NOMO-1 treated with DMSO at 0.1 percent for 48 hours (cell line): ENCODE data around the gene RHOD.
A peak's percentile ranks its signal among the peaks of the same experiment; 100 is the strongest.

Experiments
- DNase-seq: peaks from one replicate; lab custom pipeline; 2025; ENCODE audit not compliant: unreplicated experiment; lab: John Stamatoyannopoulos, UW

Gene RHOD

DNA sequence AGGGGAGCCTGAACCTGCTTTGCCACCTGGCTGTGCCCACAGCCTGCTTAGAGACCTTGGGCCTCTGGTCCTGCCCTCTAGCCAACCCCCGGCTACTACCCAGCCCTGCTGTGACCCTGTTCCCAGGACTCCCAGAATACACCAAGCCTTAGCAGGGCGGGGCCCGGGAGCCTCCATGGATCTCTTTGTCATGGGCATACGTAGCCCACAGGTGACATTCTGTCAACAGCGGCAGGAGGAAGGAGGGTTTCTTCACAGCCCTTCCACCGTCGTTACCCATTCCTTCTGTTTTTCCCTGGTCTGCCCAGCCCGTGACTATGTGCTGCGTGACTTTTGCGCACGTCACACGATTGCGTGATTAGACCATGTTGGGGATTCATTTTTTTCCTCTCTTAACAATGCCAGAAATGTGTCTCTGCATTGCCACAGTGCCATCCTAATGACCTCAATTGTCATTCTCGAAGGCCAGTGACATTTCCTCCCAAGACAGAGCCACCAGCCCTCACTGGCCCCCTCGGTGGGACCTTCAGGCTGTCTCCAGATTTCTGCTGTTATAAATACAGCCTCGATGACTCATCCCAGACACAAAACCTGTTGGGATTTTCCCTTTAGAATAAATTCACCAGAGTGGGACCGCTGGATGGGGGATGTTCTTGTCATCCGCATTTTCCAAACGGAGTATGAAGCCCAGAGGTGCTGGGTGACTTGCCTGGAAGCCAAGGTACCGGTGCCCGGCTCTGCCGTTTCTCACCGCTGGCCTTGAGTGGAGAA lies 24.7 kb upstream of the RHOD start:
- DNase-seq = no peak

DNA sequence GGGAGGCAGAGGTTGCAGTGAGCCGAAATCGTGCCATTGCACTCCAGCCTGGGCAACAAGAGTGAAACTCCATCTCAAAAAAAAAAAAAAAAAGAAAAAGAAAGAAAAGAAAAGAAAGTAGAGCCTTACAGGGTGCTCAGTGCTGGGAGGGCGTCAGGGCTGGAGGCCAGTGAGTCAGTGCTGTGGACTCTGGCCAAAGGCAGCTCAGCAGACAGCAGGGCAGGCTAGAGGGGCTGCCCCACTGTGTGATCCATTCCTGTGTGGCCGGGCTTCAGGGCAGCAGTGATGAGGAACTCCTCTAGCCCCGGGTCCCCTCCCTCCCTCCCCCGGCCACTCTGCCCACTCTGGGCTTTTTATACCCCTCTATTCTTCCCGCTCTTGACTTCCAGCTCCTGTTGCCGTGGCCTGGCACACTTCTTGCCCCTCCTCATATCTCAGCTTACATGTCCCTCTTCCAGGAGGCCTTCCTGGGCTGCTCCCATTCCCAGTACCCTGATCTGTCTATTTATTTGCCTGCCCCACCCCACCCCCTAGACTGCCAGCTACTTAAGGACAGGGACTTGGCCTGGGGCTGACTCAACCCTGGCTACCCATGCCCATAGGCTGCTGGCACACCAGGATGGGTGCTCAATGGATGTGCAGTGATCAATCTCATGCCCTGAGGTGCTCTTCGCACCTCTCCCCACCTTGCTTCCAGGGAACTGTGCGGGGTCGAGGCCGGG lies 23.7 kb upstream of the RHOD start:
- DNase-seq = no peak

DNA sequence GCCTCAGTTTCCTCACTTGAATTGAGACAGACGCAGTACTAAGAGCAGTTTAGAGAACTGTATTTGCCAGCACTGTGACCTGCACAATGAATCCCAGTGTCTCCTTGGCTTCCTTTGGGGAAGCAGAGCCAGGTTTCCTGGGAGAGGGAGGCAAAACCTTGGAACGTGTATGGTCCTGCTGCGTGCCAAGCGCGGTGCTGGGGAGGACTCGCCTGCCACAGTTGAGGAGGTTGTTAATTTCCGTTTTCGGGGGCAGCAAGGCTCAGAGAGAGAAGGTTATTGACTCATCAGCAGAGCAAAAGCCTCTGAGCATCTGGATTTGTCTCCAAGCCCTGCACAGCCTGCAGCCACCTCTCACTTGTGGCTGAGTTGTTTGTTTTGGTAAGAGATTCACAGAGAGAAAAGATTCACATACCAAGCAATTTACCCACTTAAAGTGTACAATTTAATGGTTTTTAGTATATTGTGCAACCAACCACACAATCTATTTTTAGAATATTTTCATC lies 22.9 kb upstream of the RHOD start:
- DNase-seq = peak; percentile 68

DNA sequence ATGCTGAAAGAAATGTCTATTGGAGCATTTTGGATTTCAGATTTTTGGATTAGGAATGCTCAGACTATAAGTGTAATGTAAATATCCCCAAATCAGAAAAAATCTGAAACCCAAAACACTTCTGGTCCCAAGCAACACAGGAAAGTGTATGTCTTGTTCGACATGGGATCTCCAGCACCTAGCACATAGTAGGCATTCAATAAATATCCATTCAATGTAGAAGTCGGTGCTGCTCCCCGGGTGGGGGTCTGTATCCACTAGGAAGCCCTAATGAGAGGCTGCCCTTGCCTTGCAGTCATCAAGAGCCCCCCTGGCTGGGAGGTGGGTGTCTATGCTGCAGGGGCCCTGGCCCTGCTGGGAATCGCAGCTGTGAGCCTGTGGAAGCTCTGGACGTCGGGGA lies 22.3 kb upstream of the RHOD start:
- no peak for DNase-seq

DNA sequence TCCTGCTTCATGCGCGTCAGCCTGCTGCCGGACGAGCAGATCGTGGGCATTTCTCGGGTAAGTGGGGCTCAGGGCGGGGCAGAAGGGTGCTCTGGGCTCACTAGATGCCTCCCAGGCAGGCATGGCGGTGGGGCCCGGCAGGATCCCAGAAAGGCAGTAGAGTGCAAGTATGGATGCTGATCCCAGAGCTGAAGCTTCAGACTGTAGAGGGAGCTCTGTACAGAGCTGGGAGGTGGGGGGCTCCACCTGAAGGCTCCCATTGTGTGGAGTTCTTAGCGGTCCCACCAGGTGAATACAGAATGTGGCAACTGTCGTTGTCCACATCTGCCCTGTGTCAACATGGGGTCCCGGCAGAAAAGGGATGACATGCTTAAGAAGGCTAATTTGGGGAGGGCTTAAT lies 16.5 kb upstream of the RHOD start:
- no peak for DNase-seq

DNA sequence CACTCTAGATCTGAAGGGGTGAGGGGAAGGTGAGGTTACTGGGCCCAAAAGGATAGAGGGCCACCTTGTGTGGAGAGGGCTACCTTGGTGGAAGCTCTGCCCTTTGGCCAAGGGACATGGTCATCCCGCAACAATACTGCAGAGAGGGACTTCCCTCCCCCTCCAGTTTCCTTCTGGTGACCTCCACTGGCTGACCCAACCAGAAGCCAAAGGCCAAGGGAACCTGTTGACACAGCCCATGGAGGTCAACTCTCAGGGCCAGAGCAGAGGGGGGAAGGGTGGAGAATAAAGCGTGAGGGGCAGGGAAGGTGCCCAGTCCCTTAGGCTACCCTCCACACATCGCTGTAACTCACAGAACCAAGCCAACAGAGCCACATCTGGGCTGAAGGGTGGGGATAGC lies 15.0 kb upstream of the RHOD start:
- DNase-seq = no peak

DNA sequence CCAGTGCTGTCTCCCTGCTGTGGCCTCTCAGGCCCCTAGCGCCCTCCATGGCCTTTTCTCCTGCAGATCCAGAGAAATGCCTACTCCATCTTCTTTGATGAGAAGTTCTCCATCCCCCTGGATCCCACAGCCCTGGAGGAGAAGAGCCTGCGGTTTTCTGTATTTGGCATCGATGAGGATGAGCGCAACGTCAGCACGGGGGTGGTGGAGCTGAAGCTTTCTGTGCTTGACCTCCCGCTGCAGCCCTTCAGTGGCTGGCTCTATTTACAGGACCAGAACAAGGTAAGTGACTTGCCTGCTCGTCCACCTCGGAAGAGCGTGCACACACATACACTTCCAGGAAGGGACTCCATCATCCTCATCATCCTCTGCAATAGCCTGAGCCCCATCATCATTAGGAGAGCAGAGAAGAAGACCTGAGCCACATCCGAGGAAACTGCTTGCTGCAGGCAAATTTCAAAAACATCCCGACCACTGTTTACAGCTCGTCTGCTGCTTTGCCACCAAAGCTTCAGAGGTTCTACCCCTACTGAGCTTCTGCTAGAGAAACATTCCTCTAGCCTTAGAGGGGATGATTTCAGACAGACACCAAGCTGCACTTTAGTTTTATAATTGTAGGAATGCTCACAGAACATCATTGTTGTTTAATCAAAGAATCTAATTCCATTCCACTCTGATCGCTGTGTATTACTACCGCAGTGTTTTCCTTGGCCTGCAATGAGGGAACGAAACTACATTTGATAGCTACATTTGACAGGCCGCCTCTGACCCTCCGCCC lies 12.9 kb upstream of the RHOD start:
- DNase-seq = no peak

DNA sequence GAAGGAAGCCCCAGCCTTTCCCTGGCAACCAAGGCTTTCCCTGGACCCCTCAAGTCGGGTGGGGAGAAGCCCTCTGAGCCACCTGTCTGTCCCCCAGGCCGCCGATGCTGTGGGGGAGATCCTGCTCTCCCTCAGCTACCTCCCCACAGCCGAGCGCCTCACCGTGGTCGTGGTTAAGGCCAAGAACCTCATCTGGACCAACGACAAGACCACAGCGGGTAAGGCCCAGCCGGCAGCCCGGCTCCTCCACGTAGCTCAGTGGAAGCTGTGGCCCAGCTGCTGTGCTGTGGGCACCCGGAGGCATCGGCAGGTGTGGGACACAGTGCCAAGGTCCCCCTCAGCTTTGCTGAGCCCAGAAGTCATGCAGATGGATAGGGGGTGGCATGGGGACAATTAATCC lies 12.2 kb upstream of the RHOD start:
- DNase-seq = no peak

DNA sequence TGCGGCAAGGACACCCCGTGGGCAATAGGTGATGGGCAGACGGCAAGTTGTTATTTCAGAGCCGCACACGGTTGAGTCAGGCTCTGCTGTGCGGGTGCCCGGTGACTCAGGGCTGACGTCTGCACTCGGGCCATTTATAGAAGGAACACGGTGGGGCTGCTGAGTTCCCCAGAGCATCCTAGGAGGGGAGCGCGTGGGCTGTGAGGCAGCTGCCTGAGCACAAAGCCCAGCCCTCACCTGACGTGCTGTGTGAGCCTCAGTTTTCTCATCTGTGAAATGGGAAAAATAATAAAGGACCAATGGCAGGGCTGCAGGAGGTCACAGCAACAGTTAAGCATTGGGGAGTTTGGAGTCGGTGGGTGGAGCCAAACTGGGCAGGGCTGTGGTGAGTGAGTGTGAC lies 11.3 kb upstream of the RHOD start:
- DNase-seq = peak; percentile 47

DNA sequence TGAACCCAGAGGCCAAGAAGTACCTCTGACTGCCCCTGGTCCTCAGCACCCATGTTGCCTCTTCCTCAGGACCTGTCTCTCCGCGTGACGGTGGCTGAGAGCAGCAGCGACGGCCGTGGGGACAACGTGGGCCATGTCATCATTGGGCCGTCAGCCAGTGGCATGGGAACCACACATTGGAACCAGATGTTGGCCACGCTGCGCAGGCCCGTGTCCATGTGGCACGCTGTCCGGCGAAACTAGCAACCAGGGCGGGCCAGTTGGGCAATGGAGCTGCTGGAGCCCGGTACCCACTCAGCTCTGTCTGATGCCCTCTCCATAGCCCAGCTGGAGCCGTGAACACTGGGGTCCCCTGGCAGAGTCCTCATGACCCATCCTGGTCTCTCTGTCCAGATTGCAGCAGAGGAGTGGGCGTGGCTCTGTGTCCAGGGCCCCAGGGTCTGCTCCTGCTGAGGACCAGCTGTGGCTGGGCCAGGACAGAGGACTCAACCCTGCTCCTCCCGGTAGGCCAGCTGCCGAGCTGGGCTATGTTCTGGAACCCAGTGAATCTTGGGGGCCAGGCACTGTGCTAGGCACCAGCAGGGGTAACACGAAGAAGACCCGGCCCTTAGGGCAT lies 8.0 kb upstream of the RHOD start:
- no peak for DNase-seq

DNA sequence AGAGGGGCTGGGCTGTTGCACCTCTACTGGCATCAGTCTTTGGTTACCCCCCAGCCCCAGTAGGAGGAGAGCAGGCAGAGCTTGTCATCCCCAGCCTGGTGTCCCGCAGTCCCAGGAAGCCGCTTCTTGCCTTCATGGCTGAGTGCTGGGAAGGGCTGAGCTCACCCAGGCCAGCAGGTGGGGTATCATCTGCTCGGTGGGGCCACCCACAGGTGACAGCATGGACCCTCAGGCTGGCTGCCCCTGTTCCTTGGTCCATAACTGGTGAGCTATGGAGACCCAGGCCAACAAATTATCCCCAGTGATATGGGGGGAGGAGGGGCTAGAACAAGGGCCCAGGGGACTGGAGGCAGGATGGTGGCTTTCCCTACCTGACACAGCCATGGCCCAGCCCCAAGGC lies 6.5 kb upstream of the RHOD start:
- DNase-seq = no peak

DNA sequence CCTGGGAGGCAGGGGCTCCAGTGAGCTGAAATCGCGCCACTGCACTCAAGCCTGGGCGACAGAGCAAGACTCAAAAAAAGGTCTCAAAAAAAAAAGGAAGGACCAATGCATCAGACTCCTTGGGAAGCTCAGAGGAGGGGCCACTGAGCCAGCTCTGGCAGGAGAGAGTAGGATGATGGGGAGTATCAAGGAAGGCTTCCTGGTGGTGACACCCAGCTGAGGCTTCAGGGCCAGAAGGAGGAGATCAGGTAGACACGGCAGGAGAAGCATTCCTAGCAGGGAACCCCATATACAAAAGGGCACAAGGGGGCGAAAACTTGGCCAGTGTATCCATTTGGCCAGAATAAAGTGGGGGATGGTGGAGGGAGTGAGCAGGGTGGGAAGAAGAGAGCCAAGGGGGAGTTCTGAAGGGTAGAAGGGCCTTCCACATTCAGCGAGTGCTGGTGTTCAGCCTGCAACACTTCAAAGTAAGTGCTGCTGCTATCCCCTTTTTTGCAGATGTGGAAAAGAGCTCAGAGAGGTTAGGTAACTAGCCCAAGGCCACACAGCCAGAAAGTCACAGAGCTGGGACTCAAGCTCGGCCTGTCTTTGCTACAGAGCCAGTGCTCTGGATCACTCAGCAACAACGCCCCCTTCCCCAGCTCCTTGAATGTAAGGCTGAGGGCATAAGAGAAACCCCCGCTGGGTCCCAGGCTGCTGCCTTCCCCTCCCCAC lies 5.3 kb upstream of the RHOD start:
- no peak for DNase-seq

DNA sequence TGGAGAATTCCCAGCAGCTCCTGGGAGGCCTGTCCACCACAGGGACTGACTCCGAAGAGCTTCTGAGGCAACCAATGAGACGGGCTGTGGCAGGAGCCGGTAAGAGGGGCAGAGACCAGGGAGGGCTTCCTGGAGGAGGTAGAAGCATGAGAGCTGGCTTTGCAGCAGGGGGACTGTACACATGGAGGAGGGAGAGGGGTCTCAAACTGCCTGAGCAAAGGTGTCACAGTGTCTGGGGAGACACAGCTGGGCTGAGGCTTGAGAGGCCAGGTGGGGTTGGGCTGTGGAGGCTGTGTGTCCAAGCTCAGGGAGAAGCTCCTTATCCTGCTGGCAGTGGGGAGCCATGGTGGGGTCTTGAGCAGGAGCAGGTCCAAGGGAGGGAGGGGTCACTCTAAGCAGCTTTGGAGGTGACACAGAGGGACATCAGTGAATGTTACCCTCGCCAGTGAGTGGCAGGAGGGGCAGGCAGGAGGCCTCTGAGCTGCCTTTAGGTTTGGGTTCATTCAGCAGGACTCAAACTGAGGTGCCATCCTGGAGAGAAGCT lies 4.6 kb upstream of the RHOD start:
- DNase-seq = no peak

DNA sequence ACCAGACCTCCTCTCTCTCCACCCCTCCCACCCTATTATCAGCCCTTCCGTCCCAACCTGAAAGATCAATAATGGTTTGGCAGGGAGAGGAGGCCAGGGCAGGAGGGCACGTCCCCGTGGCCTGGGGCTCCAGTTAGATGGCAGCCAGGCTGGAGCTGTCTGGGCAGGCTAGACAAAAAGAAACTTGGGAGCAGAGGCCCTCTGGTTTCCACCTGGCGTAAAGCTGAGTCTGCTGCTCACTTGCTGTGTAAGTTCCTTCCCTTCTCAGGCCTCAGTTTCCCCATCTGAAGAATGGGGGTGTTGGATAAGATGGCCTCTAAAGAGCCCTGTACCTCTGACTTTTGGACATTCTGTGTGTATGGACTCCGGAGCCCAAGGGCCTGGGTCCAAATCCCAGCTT lies 3.8 kb upstream of the RHOD start:
- no peak for DNase-seq

DNA sequence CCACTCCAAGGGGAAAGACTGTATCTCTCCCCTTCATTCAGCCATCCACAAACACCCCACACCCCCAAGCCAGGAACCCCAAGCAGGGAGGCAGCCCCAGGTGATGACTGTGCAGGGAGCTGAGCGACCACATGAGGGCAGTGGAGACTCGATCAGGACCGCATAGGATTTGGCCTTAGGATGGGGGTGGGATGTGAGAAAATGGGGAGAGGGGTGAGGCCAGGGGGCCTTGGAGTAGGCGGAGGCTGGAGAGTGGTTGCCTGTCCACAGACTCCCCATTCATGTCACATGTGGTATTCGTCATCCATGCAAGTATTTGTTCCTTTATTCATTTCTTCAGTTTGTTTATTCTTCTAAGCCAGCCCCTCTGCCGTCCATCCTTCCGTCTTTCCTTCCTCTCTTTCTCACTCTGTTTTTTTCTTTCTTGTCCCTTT lies 2.7 kb upstream of the RHOD start:
- DNase-seq = peak; percentile 15

DNA sequence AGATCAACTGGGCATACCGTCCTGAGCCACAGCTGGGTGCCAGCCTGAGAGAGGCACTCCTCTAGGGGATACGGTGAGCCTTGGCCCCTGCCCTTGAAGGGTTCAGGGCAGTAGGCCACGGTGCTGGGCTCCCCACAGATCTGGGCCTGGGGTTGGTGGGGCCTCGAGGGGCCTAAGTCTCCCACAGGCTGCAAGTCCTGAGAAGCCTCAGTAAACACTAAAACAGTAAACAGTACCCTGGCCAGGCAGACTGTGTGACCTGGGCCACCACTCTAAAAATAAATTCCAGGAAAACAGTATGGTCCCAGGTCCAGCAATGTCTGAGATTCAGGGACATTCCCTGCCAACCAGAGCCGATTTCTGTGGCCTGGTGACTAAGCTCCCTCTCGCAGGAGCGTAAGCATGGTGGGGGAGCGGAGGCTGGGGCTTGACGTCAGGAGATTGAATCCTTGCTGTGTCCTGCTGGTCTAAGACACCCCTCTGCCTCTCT lies 2.3 kb upstream of the RHOD start:
- DNase-seq = no peak

DNA sequence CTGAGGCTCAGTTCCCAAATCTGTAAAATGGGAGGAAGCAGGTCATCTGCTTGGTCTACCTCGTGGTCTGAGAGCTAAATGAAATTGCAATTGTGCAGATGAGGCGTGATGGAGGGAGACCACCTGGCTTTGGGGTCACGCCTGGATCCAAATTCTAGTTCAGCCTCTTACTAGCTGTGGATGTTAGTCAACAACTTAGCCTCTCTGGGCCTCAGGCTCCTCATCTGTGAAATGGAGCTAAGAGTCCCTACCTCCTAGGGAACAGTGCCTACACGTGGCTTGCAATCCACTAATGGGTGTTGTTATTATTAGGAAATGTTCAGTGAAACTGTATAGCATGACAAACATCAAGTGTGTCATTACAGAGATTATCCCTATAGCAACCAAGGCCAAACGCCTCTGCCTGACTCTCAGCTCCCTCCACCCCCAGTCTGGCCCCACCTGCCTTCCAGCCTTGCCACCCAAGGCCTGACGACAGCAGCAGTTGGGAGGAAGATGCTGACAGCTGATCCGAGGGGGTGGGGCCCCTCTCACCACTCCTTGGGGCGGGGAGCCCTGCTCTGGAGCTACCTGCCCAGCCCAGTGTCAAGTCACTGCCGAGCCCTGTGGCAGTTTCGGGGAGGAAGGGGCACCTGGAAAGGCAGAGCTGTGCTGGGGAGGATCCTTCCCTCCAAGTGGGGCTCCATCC lies 1.7 kb upstream of the RHOD start:
- no peak for DNase-seq

DNA sequence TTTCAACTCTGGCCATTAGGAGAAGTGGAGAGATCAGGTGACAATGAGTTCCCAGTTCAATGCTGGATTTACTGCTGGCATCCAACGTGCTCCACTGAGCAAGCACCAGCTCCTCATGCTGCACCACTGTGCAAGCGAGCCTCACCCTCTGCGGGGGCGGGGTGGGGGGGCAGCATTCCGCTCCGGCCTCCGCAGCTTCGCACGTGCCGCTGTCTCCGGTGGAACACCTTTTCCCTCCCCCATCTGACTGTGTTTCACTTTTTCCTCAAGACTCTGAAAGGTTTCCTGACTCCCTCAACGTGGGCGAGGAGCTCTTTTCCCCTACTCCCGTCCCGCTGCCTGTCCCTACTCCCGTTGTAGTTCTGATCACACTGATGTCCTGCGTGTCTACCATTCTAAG lies 835 bp upstream of the RHOD start:
- no peak for DNase-seq

DNA sequence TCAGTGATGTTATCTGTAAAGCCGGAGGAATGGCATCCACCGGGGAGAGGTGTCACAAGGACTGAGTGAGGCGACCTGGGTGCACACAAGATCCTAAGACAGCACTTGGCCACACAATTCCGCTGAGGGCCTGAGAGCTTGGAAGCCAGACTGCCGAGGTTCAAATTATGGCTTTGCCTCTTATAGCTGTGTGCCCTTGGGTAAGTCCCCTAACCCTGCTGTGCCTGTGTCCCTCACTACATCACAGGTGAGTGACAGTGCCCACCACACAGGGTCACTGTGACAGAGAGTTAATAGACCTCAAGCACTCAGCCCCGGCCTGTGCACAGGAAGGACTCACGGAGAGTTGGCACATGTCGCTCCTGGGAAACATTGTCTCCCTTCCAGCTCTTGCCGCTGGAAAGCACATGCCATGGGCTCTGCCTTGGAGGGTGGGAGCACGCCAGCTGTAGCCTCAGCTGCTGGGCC lies 592 bp downstream of the RHOD start:
- no peak for DNase-seq

DNA sequence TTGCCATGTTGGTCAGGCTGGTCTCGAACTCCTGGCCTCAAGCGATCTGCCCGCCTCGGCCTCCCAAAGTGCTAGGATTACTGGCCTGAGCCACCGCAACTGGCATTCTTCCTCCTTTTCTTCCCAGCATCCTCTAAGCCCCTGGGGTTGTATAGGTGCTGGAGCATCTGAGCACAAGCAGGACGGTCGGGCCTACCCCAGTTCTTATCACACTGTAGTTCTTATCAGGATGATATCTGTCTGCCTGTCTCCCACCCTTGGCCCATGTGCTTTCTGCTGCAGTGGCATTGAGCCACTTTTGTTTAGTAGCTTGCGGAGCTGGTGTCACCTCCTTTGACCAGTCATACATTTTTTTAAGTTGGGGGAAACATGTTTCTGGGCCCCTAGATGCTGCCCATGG lies 1.9 kb downstream of the RHOD start:
- DNase-seq = no peak
